A673 (cell line): ENCODE measurements around the gene TSC22D3.

Source experiments
- CTCF ChIP-seq: fragments of 300-800, 200-600 bp; sonication (generic); conservative IDR thresholded peaks from 2 replicates; pipeline ENCODE4 v1.5.1; 2017; ENCODE audit warnings: low read depth, mild to moderate bottlenecking, antibody characterized with exemption, low read length, moderate library complexity, mixed read lengths
- EZH2 ChIP-seq: fragments of 200-600 bp; sonication (generic); IDR thresholded peaks from 2 replicates; pipeline ENCODE4 v1.6.1; 2017; ENCODE audit warnings: borderline replicate concordance, low read depth, mild to moderate bottlenecking, mixed read lengths, antibody characterized with exemption, low read length; ENCODE audit not compliant: poor library complexity, severe bottlenecking

- TF ChIP-seq CTCF (no peak), EZH2 (no peak)
These were observed 19.9 kb downstream of the TSC22D3 start for GRCh38 chrX:107755721-107756120.
